K562 (cell line): Measurements from ENCODE around the gene NRM. TPM values are rescaled to one million over a fixed set of nuclear protein-coding genes. Genes with fewer than 3 reads are reported as not detected.

ENCODE experiments used
- BACH1 ChIP-seq: fragments of 200-800 bp; sonication (Bioruptor generic); IDR thresholded peaks from 2 replicates; pipeline ENCODE4 v1.6.1; 2016; ENCODE audit warnings: missing genetic modification characterization, missing compliant biosample characterization
- BCL6 ChIP-seq: fragments of 250-450 bp; sonication (Bioruptor Pico); IDR thresholded peaks from 2 replicates; pipeline ENCODE4 v1.4.0; 2020
- CBX3 ChIP-seq, 2 experiments: IDR thresholded peaks; 1 replicate in 1 of 2; 2 replicates in 1 of 2; pipeline ENCODE4 v1.6.1; 2012; ENCODE audit warnings: inconsistent platforms in 2 of 2, low read length in 2 of 2, borderline replicate concordance in 1 of 2, control low read depth in 1 of 2
- CEBPB ChIP-seq: fragments of 450-650 bp; IDR thresholded peaks from 2 replicates; pipeline ENCODE4 v1.6.1; 2016; ENCODE audit warnings: missing genetic modification characterization, missing compliant biosample characterization
- CXXC5 ChIP-seq: fragments of 250-450 bp; sonication (Bioruptor Pico); IDR thresholded peaks from 2 replicates; pipeline ENCODE4 v1.8.0; 2022; ENCODE audit warnings: inconsistent platforms, mild to moderate bottlenecking, moderate library complexity
- ELK3 ChIP-seq: fragments of 450-650 bp; formaldehyde crosslinking; IDR thresholded peaks from 2 replicates; pipeline ENCODE4 v1.4.0; 2020; ENCODE audit warnings: mild to moderate bottlenecking
- GATA2 ChIP-seq: sonication (generic); formaldehyde crosslinking; IDR thresholded peaks from 2 replicates; pipeline ENCODE4 v1.4.0; 2020; ENCODE audit warnings: mild to moderate bottlenecking, missing genetic modification reagents
- MTA2 ChIP-seq: fragments of 450-650 bp; IDR thresholded peaks from 2 replicates; pipeline ENCODE4 v1.6.1; 2016; ENCODE audit warnings: low read depth
- PHTF2 ChIP-seq: fragments of 250-450 bp; sonication (Bioruptor Pico); IDR thresholded peaks from 2 replicates; pipeline ENCODE4 v1.5.0; 2021; ENCODE audit warnings: mild to moderate bottlenecking
- RBM15 ChIP-seq: fragments of 200-400 bp; formaldehyde crosslinking; IDR thresholded peaks from 2 replicates; pipeline ENCODE4 v1.6.1; 2018; ENCODE audit warnings: mild to moderate bottlenecking, low read length, moderate library complexity; ENCODE audit not compliant: insufficient read depth
- SETDB1 ChIP-seq: IDR thresholded peaks from one replicate; pipeline ENCODE4 v1.6.1; 2012; ENCODE audit warnings: low read length, control low read depth, inconsistent platforms
- TAF1 ChIP-seq: IDR thresholded peaks from 2 replicates; pipeline ENCODE4 v1.6.1; 2011; ENCODE audit warnings: mild to moderate bottlenecking, low read length, moderate library complexity; ENCODE audit not compliant: insufficient read depth, control insufficient read depth, severe bottlenecking; ENCODE audit errors: extremely low read depth
- TCFL5 ChIP-seq: fragments of 250-450 bp; sonication (Bioruptor Pico); conservative IDR thresholded peaks from 2 replicates; pipeline ENCODE4 v1.6.1; 2021; ENCODE audit warnings: mild to moderate bottlenecking, moderate library complexity, matching md5 sums
- TEAD4 ChIP-seq, 2 experiments: sonication (generic) in 1 of 2; formaldehyde crosslinking in 1 of 2; IDR thresholded peaks; 2 replicates each; pipeline versions ENCODE4 v1.6.1 to v1.8.0; 2012 to 2022; ENCODE audit warnings: borderline replicate concordance in 1 of 2, inconsistent platforms in 1 of 2, low read length in 1 of 2, mild to moderate bottlenecking in 1 of 2, missing genetic modification reagents in 1 of 2
- ZNF384 ChIP-seq: IDR thresholded peaks from 2 replicates; pipeline ENCODE4 v1.6.1; 2012; ENCODE audit warnings: low read depth, low read length, improper control_type of control experiment
- ZNF699 ChIP-seq: fragments of 250-450 bp; sonication (Bioruptor Pico); IDR thresholded peaks from 2 replicates; pipeline ENCODE4 v1.8.0; 2021; ENCODE audit warnings: mild to moderate bottlenecking, moderate library complexity; ENCODE audit not compliant: insufficient replicate concordance
- polyA plus RNA-seq, 8 experiments: library from polyadenylated mRNA; depleted of rRNA in 4 of 8; stranded (reverse) in 5 of 8; unstranded in 3 of 8; fragments of >200 nt; fragmentation: Nextera tagmentation in 2 of 8; fragmentation: Illumina TruSeq in 1 of 8; extraction: Ambion mirVana in 2 of 8; extraction: Trizol in 1 of 8; gene quantifications; 2 replicates each; pipeline versions ENCODE4 v1.2.1 to v1.2.3, GENCODE V29; 2011 to 2014; ENCODE audit warnings: inconsistent platforms in 1 of 8, missing spikeins in 1 of 8
- total RNA-seq, 7 experiments: library from RNA; depleted of rRNA in 6 of 7; stranded (reverse); fragments of >200 nt in 6 of 7; fragmentation: Illumina TruSeq in 2 of 7; extraction: Trizol in 2 of 7; gene quantifications; 2 replicates each; pipeline versions ENCODE4 v1.2.1 to v1.2.3, GENCODE V29; 2011 to 2021; ENCODE audit warnings: low replicate concordance in 1 of 7
- TF ChIP-seq, protein P1 (sequence below): fragments of 450-650 bp; IDR thresholded peaks from one replicate; pipeline ENCODE4 v1.6.1; 2018; ENCODE audit warnings: mild to moderate bottlenecking, moderate library complexity; ENCODE audit not compliant: partially characterized antibody
- TF ChIP-seq, protein P2 (sequence below): fragments of 450-650 bp; formaldehyde crosslinking; IDR thresholded peaks from 2 replicates; pipeline ENCODE4 v1.4.0; 2020; ENCODE audit warnings: mild to moderate bottlenecking, moderate library complexity

Gene NRM
- total and polyA plus RNA-seq, 9 of the 15 experiments (the other 6 are each of a cell fraction or from before 2014, with no cell fraction given), result 9.7 to 58.2 (median 18.1) TPM

DNA sequence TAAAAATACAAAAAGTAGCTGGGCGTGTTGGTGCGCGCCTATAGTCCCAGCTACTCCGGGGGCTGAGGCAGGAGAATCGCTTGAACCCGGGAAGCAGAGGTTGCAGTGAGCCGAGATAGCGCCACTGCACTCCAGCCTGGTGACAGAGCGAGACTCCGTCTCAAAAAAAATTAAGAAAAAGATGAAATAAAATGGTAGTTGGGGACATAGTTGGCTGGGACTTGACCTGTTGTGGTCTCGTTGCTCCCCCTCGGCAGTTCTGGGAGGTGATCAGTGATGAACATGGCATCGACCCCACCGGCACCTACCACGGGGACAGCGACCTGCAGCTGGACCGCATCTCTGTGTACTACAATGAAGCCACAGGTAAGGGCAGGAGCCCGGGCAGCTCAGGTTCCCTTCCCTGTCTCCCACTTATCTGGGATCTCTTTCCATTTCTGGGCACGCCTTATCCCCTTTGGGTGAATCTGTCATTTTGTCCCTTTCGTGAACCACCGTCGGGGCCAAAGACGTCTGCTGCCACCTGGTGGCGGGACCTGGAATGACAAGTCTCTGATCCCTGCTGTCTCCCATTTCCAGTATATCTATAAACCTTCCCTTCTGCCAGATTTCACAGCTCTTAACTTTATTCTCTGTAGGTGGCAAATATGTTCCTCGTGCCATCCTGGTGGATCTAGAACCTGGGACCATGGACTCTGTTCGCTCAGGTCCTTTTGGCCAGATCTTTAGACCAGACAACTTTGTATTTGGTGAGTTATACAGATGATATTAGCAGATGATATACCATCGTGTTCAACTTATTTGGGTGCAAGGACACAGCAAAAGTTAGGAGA lies 31.7 kb upstream of the NRM start (continued):
- TF ChIP-seq CBX3 (IDR thresholded peaks at IDR 0.05; ENCODE audit: borderline replicate concordance in 1 of 2, low read length in 2 of 2), result peak in 1 of 2 experiments; percentile 40; a peak in 1 of 3 replicates
- no peak for TF ChIP-seq CEBPB
- no peak for TF ChIP-seq ZNF384
- no peak; the same call in 1 of the 2 replicates for TF ChIP-seq TEAD4 (IDR thresholded peaks at IDR 0.05; ENCODE audit: low read length)
- TF ChIP-seq TEAD4 (CRISPR knock-in tag; IDR thresholded peaks at IDR 0.05; ENCODE audit: borderline replicate concordance), result no peak
- TF ChIP-seq ELK3 (CRISPR knock-in tag), result no peak
- TF ChIP-seq, protein P1, sequence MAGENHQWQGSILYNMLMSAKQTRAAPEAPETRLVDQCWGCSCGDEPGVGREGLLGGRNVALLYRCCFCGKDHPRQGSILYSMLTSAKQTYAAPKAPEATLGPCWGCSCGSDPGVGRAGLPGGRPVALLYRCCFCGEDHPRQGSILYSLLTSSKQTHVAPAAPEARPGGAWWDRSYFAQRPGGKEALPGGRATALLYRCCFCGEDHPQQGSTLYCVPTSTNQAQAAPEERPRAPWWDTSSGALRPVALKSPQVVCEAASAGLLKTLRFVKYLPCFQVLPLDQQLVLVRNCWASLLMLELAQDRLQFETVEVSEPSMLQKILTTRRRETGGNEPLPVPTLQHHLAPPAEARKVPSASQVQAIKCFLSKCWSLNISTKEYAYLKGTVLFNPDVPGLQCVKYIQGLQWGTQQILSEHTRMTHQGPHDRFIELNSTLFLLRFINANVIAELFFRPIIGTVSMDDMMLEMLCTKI, result no peak
- peak; percentile 21 for TF ChIP-seq CXXC5 (CRISPR knock-in tag)
- no peak for TF ChIP-seq SETDB1
- TF ChIP-seq BCL6 (CRISPR knock-in tag), result no peak
- no peak for TF ChIP-seq TCFL5 (CRISPR knock-in tag)
- TF ChIP-seq RBM15, result no peak
- peak; percentile 83 for TF ChIP-seq GATA2 (CRISPR knock-in tag)
- TF ChIP-seq, protein P2, sequence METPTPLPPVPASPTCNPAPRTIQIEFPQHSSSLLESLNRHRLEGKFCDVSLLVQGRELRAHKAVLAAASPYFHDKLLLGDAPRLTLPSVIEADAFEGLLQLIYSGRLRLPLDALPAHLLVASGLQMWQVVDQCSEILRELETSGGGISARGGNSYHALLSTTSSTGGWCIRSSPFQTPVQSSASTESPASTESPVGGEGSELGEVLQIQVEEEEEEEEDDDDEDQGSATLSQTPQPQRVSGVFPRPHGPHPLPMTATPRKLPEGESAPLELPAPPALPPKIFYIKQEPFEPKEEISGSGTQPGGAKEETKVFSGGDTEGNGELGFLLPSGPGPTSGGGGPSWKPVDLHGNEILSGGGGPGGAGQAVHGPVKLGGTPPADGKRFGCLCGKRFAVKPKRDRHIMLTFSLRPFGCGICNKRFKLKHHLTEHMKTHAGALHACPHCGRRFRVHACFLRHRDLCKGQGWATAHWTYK (CRISPR knock-in tag), result no peak
- no peak for TF ChIP-seq BACH1 (tag)
- no peak for TF ChIP-seq MTA2
- TF ChIP-seq ZNF699 (CRISPR knock-in tag), result no peak
- no peak for TF ChIP-seq PHTF2
- TF ChIP-seq TAF1, result no peak
